Spleen (tissue), 11 donors: ENCODE measurements around the gene ESYT3. TPM values are rescaled to one million over a fixed set of nuclear protein-coding genes. Genes with fewer than 3 reads are reported as not detected.

Experiments used
- DNase-seq: peaks from one replicate; pipeline ENCODE4 v3.0.0-alpha.2; 2020
- H3K27ac ChIP-seq, 8 donors: fragments of 200-600 bp; sonication (generic) in 7 of 8; 1 replicate in 4 of 8; 2 replicates in 4 of 8; pipeline versions ENCODE4 v1.5.0 to v1.8.0; 2016 to 2021; ENCODE audit warnings: inconsistent platforms in 4 of 8, mild to moderate bottlenecking in 4 of 8, moderate library complexity in 1 of 8
- H3K27me3 ChIP-seq, 7 donors: fragments of 200-600 bp; sonication (generic) in 6 of 7; replicated peaks in 1 of 7; 1 replicate in 4 of 7; 2 replicates in 3 of 7; pipeline versions ENCODE4 v1.5.0 to v1.8.0; 2016 to 2021; ENCODE audit warnings: inconsistent platforms in 3 of 7, mild to moderate bottlenecking in 1 of 7
- H3K36me3 ChIP-seq, 6 donors: fragments of 200-600 bp; sonication (generic) in 5 of 6; 1 replicate in 4 of 6; 2 replicates in 2 of 6; pipeline versions ENCODE4 v1.5.0 to v1.8.0; 2016 to 2021; ENCODE audit warnings: inconsistent platforms in 2 of 6
- H3K4me1 ChIP-seq, 6 donors: fragments of 200-600 bp; sonication (generic) in 5 of 6; 1 replicate in 3 of 6; 2 replicates in 3 of 6; pipeline versions ENCODE4 v1.5.0 to v1.8.0; 2016 to 2021; ENCODE audit warnings: inconsistent platforms in 3 of 6
- H3K4me3 ChIP-seq, 8 donors: fragments of 200-600 bp; sonication (generic) in 7 of 8; 1 replicate in 4 of 8; 2 replicates in 4 of 8; pipeline versions ENCODE4 v1.5.0 to v1.8.0; 2016 to 2021; ENCODE audit warnings: inconsistent platforms in 4 of 8, mild to moderate bottlenecking in 4 of 8, moderate library complexity in 2 of 8
- H3K9me3 ChIP-seq, 8 donors: fragments of 200-600 bp; sonication (generic) in 7 of 8; 1 replicate in 4 of 8; 2 replicates in 4 of 8; pipeline versions ENCODE4 v1.5.0 to v1.8.0; 2016 to 2021; ENCODE audit warnings: inconsistent platforms in 4 of 8
- CTCF ChIP-seq, 11 experiments: fragments of 200-600 bp in 7 of 11; fragments of 450-650 bp in 4 of 11; sonication (generic) in 4 of 11; IDR thresholded peaks in 8 of 11; conservative IDR thresholded peaks in 3 of 11; 1 replicate in 7 of 11; 2 replicates in 4 of 11; pipeline versions ENCODE4 v1.4.0 to v1.8.0; 2016 to 2021; ENCODE audit warnings: antibody characterized with exemption in 11 of 11, inconsistent platforms in 4 of 11, mild to moderate bottlenecking in 1 of 11
- POLR2A ChIP-seq, 3 donors: fragments of 450-650 bp; IDR thresholded peaks; one replicate each; pipeline ENCODE4 v1.5.1; 2017; ENCODE audit warnings: antibody characterized with exemption in 3 of 3, mild to moderate bottlenecking in 1 of 3
- POLR2AphosphoS5 ChIP-seq, 3 donors: sonication (generic); formaldehyde crosslinking; IDR thresholded peaks; one replicate each; pipeline ENCODE4 v1.5.1; 2017; ENCODE audit warnings: antibody characterized with exemption in 3 of 3
- WGBS, 5 donors: extraction: QIAGEN DNeasy Blood & Tissue Kit in 3 of 5; methylation state at CpG; one replicate each; pipeline versions ENCODE4 v1.1.5 to v1.1.7; 2013 to 2018; 5-methylcytosine and 5-hydroxymethylcytosine counted together
- intact Hi-C: fragments of 100-400 bp; cut with DNase I; formaldehyde crosslinking; loops from one replicate; pipeline ENCODE4 v1.15.0; 2023; ENCODE audit warnings: low total_unique reads
- polyA plus RNA-seq, 3 donors: library from polyadenylated mRNA; stranded (reverse); fragments of 200-250 nt; gene quantifications; one replicate each; pipeline ENCODE4 v1.2.1, GENCODE V29; 2013
- total RNA-seq, 7 donors: library from RNA; depleted of rRNA in 3 of 7; stranded (reverse); fragments of >200 nt in 3 of 7; fragmentation: NEBNext Ultra II Directional in 4 of 7; extraction: Animal tissue kit (Norgen Biotek cat#: 25700) in 4 of 7; gene quantifications; one replicate each; pipeline versions ENCODE4 v1.1.0 to v1.2.1, GENCODE V29; 2016 to 2021
- donor health status: healthy with polysubstance abuse.
- donor health status: DM: no; HTN: no; CAD: no; lungs with moderate emphysema.
- donor health status: DM: no; HTN: no; CAD: no.
- donor health status: Bipolar disorder and iron deficiency.
- donor health status: healthy.
- donor health status: DM: no; HTN: no; CAD: no.
- donor health status: DM: yes; HTN: yes; CAD: no.

ESYT3 gene
- total and polyA plus RNA-seq, 10 donors = 0.02 TPM; not detected in 9

DNA sequence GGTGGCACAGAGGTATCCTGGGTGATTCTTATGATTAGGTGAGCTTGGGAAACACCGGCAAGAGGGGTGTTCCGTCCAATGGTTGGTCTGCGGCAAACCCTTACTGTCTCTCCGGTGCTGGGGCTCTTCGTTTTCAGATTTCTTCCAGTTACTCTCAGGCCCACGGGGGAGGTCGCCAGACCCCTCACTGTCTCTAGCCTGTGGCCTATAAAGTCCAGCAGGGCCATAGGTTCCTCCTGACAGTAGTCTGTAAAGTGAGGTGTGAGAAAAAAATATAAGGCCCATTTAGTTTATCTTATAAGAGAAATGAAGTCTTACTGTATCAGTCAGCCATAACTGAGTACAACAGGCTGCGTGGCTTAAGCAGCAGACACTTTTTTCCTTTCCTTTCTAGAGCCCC, 1.4 kb downstream of the ESYT3 start:
- Histone ChIP-seq H3K27me3 (peaks cover 2 to 83% (median 36%) of the 10 kb centered on the region in 7 donors), H3K4me3 (peak overlapping the region in 2 of 8 donors; percentile 50 to 74), H3K9me3 (no peaks in the 10 kb centered on the region), H3K4me1 (peaks cover 13 to 28% (median 20%) of the 10 kb centered on the region in 6 donors), H3K36me3 (no peaks in the 10 kb centered on the region), H3K27ac (no peak overlapping the region)
- intact Hi-C loops = no loop called here
- DNase-seq = no peak
- 79 to 92% (median 86%) methylated on average over 8 of the region's 8 CpGs for WGBS, 5 donors
- no peak for TF ChIP-seq POLR2AphosphoS5 (IDR thresholded peaks at IDR 0.05)
- no peak for TF ChIP-seq CTCF (IDR thresholded peaks at IDR 0.05 in 8 of 11, conservative IDR thresholded peaks at IDR 0.05 in 3 of 11)
- no peak for TF ChIP-seq POLR2A (IDR thresholded peaks at IDR 0.05)

GRCh38 chr3:138437281-138437680, 2.9 kb downstream of the ESYT3 start:
- Histone ChIP-seq H3K27ac (no peak overlapping the region), H3K27me3 (peaks cover 2 to 69% (median 36%) of the 10 kb centered on the region in 7 donors), H3K36me3 (no peaks in the 10 kb centered on the region), H3K4me1 (peaks cover 13 to 28% (median 20%) of the 10 kb centered on the region in 6 donors), H3K4me3 (no peak overlapping the region), H3K9me3 (no peaks in the 10 kb centered on the region)
- 79 to 95% (median 85%) methylated on average over 6 of the region's 6 CpGs for WGBS, 5 donors
- intact Hi-C loops = no loop called here
- no peak for DNase-seq
- TF ChIP-seq POLR2AphosphoS5 (IDR thresholded peaks at IDR 0.05) (no peak), POLR2A (IDR thresholded peaks at IDR 0.05) (no peak), CTCF (IDR thresholded peaks at IDR 0.05 in 8 of 11, conservative IDR thresholded peaks at IDR 0.05 in 3 of 11) (no peak)

DNA sequence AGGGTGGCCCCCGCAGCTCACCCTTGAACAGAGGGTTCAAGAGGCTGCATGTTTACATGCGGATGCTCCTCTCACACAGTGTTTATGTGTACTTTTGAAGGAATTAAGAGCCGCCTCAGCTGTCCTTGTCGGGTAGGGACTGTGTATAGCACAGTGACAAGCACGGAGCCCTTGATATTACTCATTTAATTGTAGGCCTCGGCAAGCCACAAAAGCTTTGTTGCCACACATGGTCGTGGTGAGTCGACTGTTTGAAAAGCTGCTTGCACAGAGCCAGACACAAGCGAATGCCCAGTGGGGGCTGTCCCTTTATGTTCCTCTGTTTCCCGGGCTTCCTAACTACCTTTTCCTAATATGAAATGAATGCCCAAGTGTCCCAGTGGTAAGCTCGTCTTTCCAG, 4.5 kb downstream of the ESYT3 start:
- H3K9me3 ChIP-seq = no peaks in the 10 kb centered on the region
- peaks cover 12 to 20% (median 18%) of the 10 kb centered on the region in 6 donors for H3K4me1 ChIP-seq
- H3K27ac ChIP-seq = no peak overlapping the region
- intact Hi-C loops = no loop called here
- no peak for DNase-seq
- no peak overlapping the region for H3K4me3 ChIP-seq
- peaks cover under 1 to 53% (median 25%) of the 10 kb centered on the region in 7 donors for H3K27me3 ChIP-seq
- no peak for TF ChIP-seq POLR2A (IDR thresholded peaks at IDR 0.05)
- no peak for TF ChIP-seq POLR2AphosphoS5 (IDR thresholded peaks at IDR 0.05)
- TF ChIP-seq CTCF (IDR thresholded peaks at IDR 0.05 in 8 of 11, conservative IDR thresholded peaks at IDR 0.05 in 3 of 11) = no peak
- H3K36me3 ChIP-seq = no peaks in the 10 kb centered on the region
- 67 to 88% (median 73%) methylated on average over 10 to 11 of the region's 11 CpGs for WGBS, 5 donors

GRCh38 chr3:138439646-138440045, 5.2 kb downstream of the ESYT3 start:
- no peak for DNase-seq
- Histone ChIP-seq H3K4me3 (no peak overlapping the region), H3K27ac (no peak overlapping the region), H3K9me3 (no peaks in the 10 kb centered on the region), H3K4me1 (peaks cover 6 to 12% (median 10%) of the 10 kb centered on the region in 6 donors), H3K36me3 (no peaks in the 10 kb centered on the region), H3K27me3 (peaks cover 0 to 45% (median 18%) of the 10 kb centered on the region in 7 donors)
- intact Hi-C loops = no loop called here
- TF ChIP-seq CTCF (IDR thresholded peaks at IDR 0.05 in 8 of 11, conservative IDR thresholded peaks at IDR 0.05 in 3 of 11) (no peak), POLR2A (IDR thresholded peaks at IDR 0.05) (no peak), POLR2AphosphoS5 (IDR thresholded peaks at IDR 0.05) (no peak)
- 63 to 83% (median 66%) methylated on average over 4 of the region's 4 CpGs for WGBS, 5 donors
